ENCODE measurements around the gene RCC2. TPM values are rescaled to one million over a fixed set of nuclear protein-coding genes. Genes with fewer than 3 reads are reported as not detected.
"Not testable (repeated sequence)": the region's sequence is repeated elsewhere in the genome, so short reads cannot be mapped to it uniquely, and the experiment has no call there.

The RCC2 gene
- total and polyA plus RNA-seq, 2 donors from 2014 or later, result 16.1 to 46.8 TPM

- intact Hi-C loops (cut with DNase I), result no loop called here
- no peak for TF ChIP-seq CTCF (IDR thresholded peaks at IDR 0.05; ENCODE audit: borderline replicate concordance, extremely low read depth, insufficient read depth)
- peaks cover 0 to 2% (median 0%) of the 10 kb centered on the region in 3 donors for H3K4me1 ChIP-seq (ENCODE audit: control insufficient read depth in 2 of 3, insufficient read depth in 2 of 3, low read depth in 1 of 3, low read length in 3 of 3)
- no peak overlapping the region for H3K9ac ChIP-seq (ENCODE audit: low read length in 3 of 3)
- FAIRE-seq (no peak), DNase-seq (no peak)
- H3K4me3 ChIP-seq (ENCODE audit: low read length in 3 of 3), result no peak overlapping the region
- no peaks in the 10 kb centered on the region for H3K9me3 ChIP-seq (ENCODE audit: control insufficient read depth in 2 of 3, insufficient read depth in 1 of 3, low read length in 3 of 3)
- no peak overlapping the region for H3K27ac ChIP-seq (ENCODE audit: low read depth in 2 of 2, low read length in 2 of 2)
- no peaks in the 10 kb centered on the region for H3K36me3 ChIP-seq (ENCODE audit: control insufficient read depth in 2 of 3, insufficient read depth in 3 of 3, low read length in 3 of 3)
- no peaks in the 10 kb centered on the region for H3K27me3 ChIP-seq (ENCODE audit: control insufficient read depth, insufficient read depth, low read length)
Observed at GRCh38 chr1:17471393-17471792, 31.9 kb upstream of the RCC2 start.

GRCh38 chr1:17470021-17470799, 30.7 kb upstream of the RCC2 start:
- DNase-seq (no peak), FAIRE-seq (no peak)
- Histone ChIP-seq H3K36me3 (ENCODE audit: control insufficient read depth in 2 of 3, insufficient read depth in 3 of 3, low read length in 3 of 3) (no peaks in the 10 kb centered on the region), H3K27me3 (ENCODE audit: control insufficient read depth, insufficient read depth, low read length) (no peaks in the 10 kb centered on the region), H3K4me1 (ENCODE audit: control insufficient read depth in 2 of 3, insufficient read depth in 2 of 3, low read depth in 1 of 3, low read length in 3 of 3) (no peaks in the 10 kb centered on the region), H3K9ac (ENCODE audit: low read length in 3 of 3) (no peak overlapping the region), H3K4me3 (ENCODE audit: low read length in 3 of 3) (no peak overlapping the region), H3K27ac (ENCODE audit: low read depth in 2 of 2, low read length in 2 of 2) (no peak overlapping the region), H3K9me3 (ENCODE audit: control insufficient read depth in 2 of 3, insufficient read depth in 1 of 3, low read length in 3 of 3) (no peaks in the 10 kb centered on the region)
- TF ChIP-seq CTCF (IDR thresholded peaks at IDR 0.05; ENCODE audit: borderline replicate concordance, extremely low read depth, insufficient read depth), result no peak
- intact Hi-C loops (cut with DNase I), result no loop called here

GRCh38 chr1:17468357-17469265, 29.1 kb upstream of the RCC2 start:
- H3K9ac ChIP-seq (ENCODE audit: low read length in 3 of 3); DNase-seq; H3K9me3 ChIP-seq (ENCODE audit: control insufficient read depth in 2 of 3, insufficient read depth in 1 of 3, low read length in 3 of 3); H3K36me3 ChIP-seq (ENCODE audit: control insufficient read depth in 2 of 3, insufficient read depth in 3 of 3, low read length in 3 of 3); H3K4me1 ChIP-seq (ENCODE audit: control insufficient read depth in 2 of 3, insufficient read depth in 2 of 3, low read depth in 1 of 3, low read length in 3 of 3); H3K27me3 ChIP-seq (ENCODE audit: control insufficient read depth, insufficient read depth, low read length); FAIRE-seq; intact Hi-C loops (cut with DNase I); H3K4me3 ChIP-seq (ENCODE audit: low read length in 3 of 3); H3K27ac ChIP-seq (ENCODE audit: low read depth in 2 of 2, low read length in 2 of 2): not testable (repeated sequence)

- DNase-seq (no peak), FAIRE-seq (no peak)
- Histone ChIP-seq H3K27me3 (ENCODE audit: control insufficient read depth, insufficient read depth, low read length) (no peaks in the 10 kb centered on the region), H3K9ac (ENCODE audit: low read length in 3 of 3) (no peak overlapping the region), H3K4me3 (ENCODE audit: low read length in 3 of 3) (no peak overlapping the region), H3K36me3 (ENCODE audit: control insufficient read depth in 2 of 3, insufficient read depth in 3 of 3, low read length in 3 of 3) (no peaks in the 10 kb centered on the region), H3K27ac (ENCODE audit: low read depth in 2 of 2, low read length in 2 of 2) (no peak overlapping the region), H3K9me3 (ENCODE audit: control insufficient read depth in 2 of 3, insufficient read depth in 1 of 3, low read length in 3 of 3) (no peaks in the 10 kb centered on the region), H3K4me1 (ENCODE audit: control insufficient read depth in 2 of 3, insufficient read depth in 2 of 3, low read depth in 1 of 3, low read length in 3 of 3) (no peaks in the 10 kb centered on the region)
- intact Hi-C loops (cut with DNase I), result no loop called here
- no peak for TF ChIP-seq CTCF (IDR thresholded peaks at IDR 0.05; ENCODE audit: borderline replicate concordance, extremely low read depth, insufficient read depth)
Observed at GRCh38 chr1:17466359-17466758, 26.9 kb upstream of the RCC2 start.

Measured in kidney (tissue), 14 donors.